ENCODE results near the gene OR5K2.

DNA sequence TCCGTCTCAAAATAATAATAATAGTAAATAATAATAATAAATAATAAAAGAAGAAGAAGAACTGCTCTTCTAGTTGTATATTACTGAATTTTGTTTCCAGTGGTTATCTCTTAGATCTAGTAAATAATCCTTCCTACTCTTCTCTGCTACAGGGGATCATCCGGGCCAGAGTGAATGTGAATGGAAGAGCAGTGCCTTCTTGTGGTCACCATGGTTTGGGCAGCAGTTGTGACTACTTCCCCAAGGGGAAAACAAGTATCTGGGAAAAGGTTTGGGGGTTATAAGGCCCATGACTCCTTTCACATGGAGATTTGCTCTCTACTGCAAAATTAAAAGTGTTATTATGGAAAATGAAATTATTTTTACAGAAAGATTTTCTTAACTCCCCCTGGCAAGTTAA, 39.9 kb upstream of the OR5K2 start:
- TF ChIP-seq, protein P1, sequence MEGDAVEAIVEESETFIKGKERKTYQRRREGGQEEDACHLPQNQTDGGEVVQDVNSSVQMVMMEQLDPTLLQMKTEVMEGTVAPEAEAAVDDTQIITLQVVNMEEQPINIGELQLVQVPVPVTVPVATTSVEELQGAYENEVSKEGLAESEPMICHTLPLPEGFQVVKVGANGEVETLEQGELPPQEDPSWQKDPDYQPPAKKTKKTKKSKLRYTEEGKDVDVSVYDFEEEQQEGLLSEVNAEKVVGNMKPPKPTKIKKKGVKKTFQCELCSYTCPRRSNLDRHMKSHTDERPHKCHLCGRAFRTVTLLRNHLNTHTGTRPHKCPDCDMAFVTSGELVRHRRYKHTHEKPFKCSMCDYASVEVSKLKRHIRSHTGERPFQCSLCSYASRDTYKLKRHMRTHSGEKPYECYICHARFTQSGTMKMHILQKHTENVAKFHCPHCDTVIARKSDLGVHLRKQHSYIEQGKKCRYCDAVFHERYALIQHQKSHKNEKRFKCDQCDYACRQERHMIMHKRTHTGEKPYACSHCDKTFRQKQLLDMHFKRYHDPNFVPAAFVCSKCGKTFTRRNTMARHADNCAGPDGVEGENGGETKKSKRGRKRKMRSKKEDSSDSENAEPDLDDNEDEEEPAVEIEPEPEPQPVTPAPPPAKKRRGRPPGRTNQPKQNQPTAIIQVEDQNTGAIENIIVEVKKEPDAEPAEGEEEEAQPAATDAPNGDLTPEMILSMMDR (IDR thresholded peaks at IDR 0.05) = no peak
- no peak for TF ChIP-seq POLR2A (IDR thresholded peaks at IDR 0.05)
